Measurements from ENCODE around the gene TRPC4.

The TRPC4 gene

GRCh38 chr13:37797631-37798030 lies 71.9 kb downstream of the TRPC4 start:
- TF ChIP-seq, protein P1, sequence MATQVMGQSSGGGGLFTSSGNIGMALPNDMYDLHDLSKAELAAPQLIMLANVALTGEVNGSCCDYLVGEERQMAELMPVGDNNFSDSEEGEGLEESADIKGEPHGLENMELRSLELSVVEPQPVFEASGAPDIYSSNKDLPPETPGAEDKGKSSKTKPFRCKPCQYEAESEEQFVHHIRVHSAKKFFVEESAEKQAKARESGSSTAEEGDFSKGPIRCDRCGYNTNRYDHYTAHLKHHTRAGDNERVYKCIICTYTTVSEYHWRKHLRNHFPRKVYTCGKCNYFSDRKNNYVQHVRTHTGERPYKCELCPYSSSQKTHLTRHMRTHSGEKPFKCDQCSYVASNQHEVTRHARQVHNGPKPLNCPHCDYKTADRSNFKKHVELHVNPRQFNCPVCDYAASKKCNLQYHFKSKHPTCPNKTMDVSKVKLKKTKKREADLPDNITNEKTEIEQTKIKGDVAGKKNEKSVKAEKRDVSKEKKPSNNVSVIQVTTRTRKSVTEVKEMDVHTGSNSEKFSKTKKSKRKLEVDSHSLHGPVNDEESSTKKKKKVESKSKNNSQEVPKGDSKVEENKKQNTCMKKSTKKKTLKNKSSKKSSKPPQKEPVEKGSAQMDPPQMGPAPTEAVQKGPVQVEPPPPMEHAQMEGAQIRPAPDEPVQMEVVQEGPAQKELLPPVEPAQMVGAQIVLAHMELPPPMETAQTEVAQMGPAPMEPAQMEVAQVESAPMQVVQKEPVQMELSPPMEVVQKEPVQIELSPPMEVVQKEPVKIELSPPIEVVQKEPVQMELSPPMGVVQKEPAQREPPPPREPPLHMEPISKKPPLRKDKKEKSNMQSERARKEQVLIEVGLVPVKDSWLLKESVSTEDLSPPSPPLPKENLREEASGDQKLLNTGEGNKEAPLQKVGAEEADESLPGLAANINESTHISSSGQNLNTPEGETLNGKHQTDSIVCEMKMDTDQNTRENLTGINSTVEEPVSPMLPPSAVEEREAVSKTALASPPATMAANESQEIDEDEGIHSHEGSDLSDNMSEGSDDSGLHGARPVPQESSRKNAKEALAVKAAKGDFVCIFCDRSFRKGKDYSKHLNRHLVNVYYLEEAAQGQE (IDR thresholded peaks at IDR 0.05; ENCODE audit: low read depth), result no peak
- TF ChIP-seq RAD21 (IDR thresholded peaks at IDR 0.05; ENCODE audit: low read depth) (no peak), EGR1 (IDR thresholded peaks at IDR 0.05) (no peak), NFIC (IDR thresholded peaks at IDR 0.05) (no peak), CEBPB (IDR thresholded peaks at IDR 0.05) (no peak), FOXM1 (IDR thresholded peaks at IDR 0.05; ENCODE audit: borderline replicate concordance, low read depth) (no peak), TEAD4 (IDR thresholded peaks at IDR 0.05) (no peak), MAX (IDR thresholded peaks at IDR 0.05) (no peak), CREB1 (IDR thresholded peaks at IDR 0.05; ENCODE audit: low read depth) (no peak), ZBTB7A (IDR thresholded peaks at IDR 0.05; ENCODE audit: low read depth) (no peak)
- TF ChIP-seq, protein P2, sequence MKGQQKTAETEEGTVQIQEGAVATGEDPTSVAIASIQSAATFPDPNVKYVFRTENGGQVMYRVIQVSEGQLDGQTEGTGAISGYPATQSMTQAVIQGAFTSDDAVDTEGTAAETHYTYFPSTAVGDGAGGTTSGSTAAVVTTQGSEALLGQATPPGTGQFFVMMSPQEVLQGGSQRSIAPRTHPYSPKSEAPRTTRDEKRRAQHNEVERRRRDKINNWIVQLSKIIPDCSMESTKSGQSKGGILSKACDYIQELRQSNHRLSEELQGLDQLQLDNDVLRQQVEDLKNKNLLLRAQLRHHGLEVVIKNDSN (IDR thresholded peaks at IDR 0.05), result no peak

- no peak for TF ChIP-seq CEBPB (IDR thresholded peaks at IDR 0.05)
- no peak for TF ChIP-seq FOXM1 (IDR thresholded peaks at IDR 0.05; ENCODE audit: borderline replicate concordance, low read depth)
- TF ChIP-seq YY1 (IDR thresholded peaks at IDR 0.05; ENCODE audit: low read depth), result no peak
- no peak for TF ChIP-seq EP300 (IDR thresholded peaks at IDR 0.05; ENCODE audit: borderline replicate concordance)
Measured at GRCh38 chr13:37795326-37795725, 74.2 kb downstream of the TRPC4 start.

DNA sequence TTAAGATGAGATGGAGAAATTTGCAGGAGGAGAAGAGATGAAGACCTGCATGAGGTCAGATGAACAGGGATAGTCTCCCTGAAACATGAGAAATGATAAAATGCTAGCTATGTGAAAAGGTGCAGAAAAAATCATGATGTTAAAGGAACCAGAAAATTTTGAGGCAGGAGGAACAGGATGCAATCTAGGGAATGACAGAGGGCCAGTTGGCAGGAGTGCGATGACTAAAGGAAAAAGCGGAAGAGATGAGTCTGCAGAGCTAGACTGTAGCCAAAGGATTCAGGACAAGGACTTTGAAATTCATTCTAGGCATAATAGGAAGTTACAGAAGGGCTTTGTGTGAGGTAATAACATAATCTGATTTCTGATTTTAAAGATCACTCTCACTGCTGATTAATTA lies 77.9 kb downstream of the TRPC4 start:
- TF ChIP-seq CREB1 (IDR thresholded peaks at IDR 0.05; ENCODE audit: low read depth), result no peak
- no peak for TF ChIP-seq CEBPB (IDR thresholded peaks at IDR 0.05)
- no peak for TF ChIP-seq TCF12 (IDR thresholded peaks at IDR 0.05; ENCODE audit: low read depth)
- TF ChIP-seq, protein P2 (IDR thresholded peaks at IDR 0.05), result no peak
- TF ChIP-seq NFIC (IDR thresholded peaks at IDR 0.05), result no peak
- TF ChIP-seq, protein P1 (IDR thresholded peaks at IDR 0.05; ENCODE audit: low read depth), result no peak
- TF ChIP-seq ZBTB7A (IDR thresholded peaks at IDR 0.05; ENCODE audit: low read depth), result no peak
- no peak for TF ChIP-seq EGR1 (IDR thresholded peaks at IDR 0.05)
- TF ChIP-seq FOXM1 (IDR thresholded peaks at IDR 0.05; ENCODE audit: borderline replicate concordance, low read depth), result no peak
- no peak for TF ChIP-seq TEAD4 (IDR thresholded peaks at IDR 0.05)
- no peak for TF ChIP-seq EP300 (IDR thresholded peaks at IDR 0.05; ENCODE audit: borderline replicate concordance)
- no peak for TF ChIP-seq MAX (IDR thresholded peaks at IDR 0.05)
- no peak for TF ChIP-seq TAF1 (IDR thresholded peaks at IDR 0.05; ENCODE audit: low read depth)

- no peak for TF ChIP-seq RAD21 (IDR thresholded peaks at IDR 0.05; ENCODE audit: low read depth)
Measured at GRCh38 chr13:37788346-37788745, 81.2 kb downstream of the TRPC4 start.

- no peak for TF ChIP-seq RAD21 (IDR thresholded peaks at IDR 0.05; ENCODE audit: low read depth)
Measured at GRCh38 chr13:37777676-37778075, 91.9 kb downstream of the TRPC4 start.

DNA sequence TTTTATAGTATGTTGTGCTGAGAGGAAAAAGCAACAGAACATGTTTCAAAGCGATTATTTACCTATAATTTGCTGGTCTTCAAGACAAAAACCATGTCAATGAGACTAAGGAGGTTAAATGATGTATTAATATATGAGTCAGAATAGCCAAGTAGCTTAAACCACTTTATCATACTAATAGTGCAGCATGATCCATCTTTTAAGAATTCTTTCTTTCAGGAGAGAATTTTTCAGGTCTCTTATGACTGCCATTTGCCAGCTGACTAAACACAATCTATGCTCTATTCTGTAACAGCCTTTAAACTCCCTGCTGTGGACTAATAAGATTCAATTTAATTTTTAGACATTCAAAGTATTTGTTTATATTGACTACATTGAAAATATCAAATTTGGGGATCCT lies 93.7 kb downstream of the TRPC4 start:
- no peak for TF ChIP-seq CEBPB (IDR thresholded peaks at IDR 0.05)
- no peak for TF ChIP-seq EP300 (IDR thresholded peaks at IDR 0.05; ENCODE audit: borderline replicate concordance)
- TF ChIP-seq ZBTB7A (IDR thresholded peaks at IDR 0.05; ENCODE audit: low read depth), result no peak
- TF ChIP-seq TAF1 (IDR thresholded peaks at IDR 0.05; ENCODE audit: low read depth), result no peak
- TF ChIP-seq, protein P1 (IDR thresholded peaks at IDR 0.05; ENCODE audit: low read depth), result no peak
- TF ChIP-seq MAX (IDR thresholded peaks at IDR 0.05), result no peak
- TF ChIP-seq TCF12 (IDR thresholded peaks at IDR 0.05; ENCODE audit: low read depth), result no peak
- no peak for TF ChIP-seq EGR1 (IDR thresholded peaks at IDR 0.05)
- no peak for TF ChIP-seq NFIC (IDR thresholded peaks at IDR 0.05)
- TF ChIP-seq RAD21 (IDR thresholded peaks at IDR 0.05; ENCODE audit: low read depth), result no peak
- TF ChIP-seq TEAD4 (IDR thresholded peaks at IDR 0.05), result no peak
- TF ChIP-seq, protein P2 (IDR thresholded peaks at IDR 0.05), result no peak
- no peak for TF ChIP-seq YY1 (IDR thresholded peaks at IDR 0.05; ENCODE audit: low read depth)
- TF ChIP-seq FOXM1 (IDR thresholded peaks at IDR 0.05; ENCODE audit: borderline replicate concordance, low read depth), result no peak
- TF ChIP-seq CREB1 (IDR thresholded peaks at IDR 0.05; ENCODE audit: low read depth), result no peak
